ENCODE measurements around the gene CD53. TPM values are rescaled to one million over a fixed set of nuclear protein-coding genes. Genes with fewer than 3 reads are reported as not detected.

Gene CD53
- total and polyA plus RNA-seq, 9 of the 15 experiments (the other 6 are each of a cell fraction or from before 2014, with no cell fraction given) = 63.5 to 220 (median 131) TPM

DNA sequence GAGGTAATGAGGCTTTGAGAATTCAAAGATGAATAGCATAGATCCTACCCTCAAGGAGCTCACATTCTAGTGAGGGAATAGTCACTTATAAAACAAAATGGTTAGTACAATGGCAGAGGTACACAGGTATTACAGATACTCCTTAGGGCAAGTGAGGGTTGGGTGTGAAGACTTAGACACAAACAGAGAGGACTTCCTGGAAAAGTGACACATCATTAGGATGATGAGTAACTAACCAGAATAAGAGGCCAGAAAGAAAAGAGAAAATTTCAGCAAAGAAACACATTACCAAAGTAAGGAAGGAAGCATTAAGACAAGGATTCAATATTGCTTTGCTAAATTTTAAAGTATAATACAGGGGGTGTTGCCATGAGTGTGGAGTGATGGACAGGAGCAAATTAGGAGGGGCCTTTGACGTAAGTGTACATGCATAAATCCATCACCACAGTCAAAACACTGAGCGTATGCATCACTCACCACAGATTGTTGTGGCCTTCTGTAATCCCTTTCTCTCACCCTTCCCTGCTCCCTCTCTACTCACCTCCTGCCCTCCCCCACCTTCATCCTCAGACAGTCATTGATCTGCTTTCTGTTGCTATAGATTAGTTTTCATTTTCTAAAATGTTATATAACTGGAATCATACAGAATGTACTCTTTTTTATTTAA is 7.9 kb downstream of the CD53 start (continued):
- TF ChIP-seq, protein P1, sequence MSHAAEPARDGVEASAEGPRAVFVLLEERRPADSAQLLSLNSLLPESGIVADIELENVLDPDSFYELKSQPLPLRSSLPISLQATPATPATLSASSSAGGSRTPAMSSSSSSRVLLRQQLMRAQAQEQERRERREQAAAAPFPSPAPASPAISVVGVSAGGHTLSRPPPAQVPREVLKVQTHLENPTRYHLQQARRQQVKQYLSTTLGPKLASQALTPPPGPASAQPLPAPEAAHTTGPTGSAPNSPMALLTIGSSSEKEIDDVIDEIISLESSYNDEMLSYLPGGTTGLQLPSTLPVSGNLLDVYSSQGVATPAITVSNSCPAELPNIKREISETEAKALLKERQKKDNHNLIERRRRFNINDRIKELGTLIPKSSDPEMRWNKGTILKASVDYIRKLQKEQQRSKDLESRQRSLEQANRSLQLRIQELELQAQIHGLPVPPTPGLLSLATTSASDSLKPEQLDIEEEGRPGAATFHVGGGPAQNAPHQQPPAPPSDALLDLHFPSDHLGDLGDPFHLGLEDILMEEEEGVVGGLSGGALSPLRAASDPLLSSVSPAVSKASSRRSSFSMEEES (CRISPR knock-in tag; IDR thresholded peaks at IDR 0.05) = no peak
- TF ChIP-seq SREBF2 (CRISPR knock-in tag; IDR thresholded peaks at IDR 0.05) = no peak
- TF ChIP-seq, protein P2, sequence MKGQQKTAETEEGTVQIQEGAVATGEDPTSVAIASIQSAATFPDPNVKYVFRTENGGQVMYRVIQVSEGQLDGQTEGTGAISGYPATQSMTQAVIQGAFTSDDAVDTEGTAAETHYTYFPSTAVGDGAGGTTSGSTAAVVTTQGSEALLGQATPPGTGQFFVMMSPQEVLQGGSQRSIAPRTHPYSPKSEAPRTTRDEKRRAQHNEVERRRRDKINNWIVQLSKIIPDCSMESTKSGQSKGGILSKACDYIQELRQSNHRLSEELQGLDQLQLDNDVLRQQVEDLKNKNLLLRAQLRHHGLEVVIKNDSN (CRISPR knock-in tag; IDR thresholded peaks at IDR 0.05) = no peak
- TF ChIP-seq, protein P3, sequence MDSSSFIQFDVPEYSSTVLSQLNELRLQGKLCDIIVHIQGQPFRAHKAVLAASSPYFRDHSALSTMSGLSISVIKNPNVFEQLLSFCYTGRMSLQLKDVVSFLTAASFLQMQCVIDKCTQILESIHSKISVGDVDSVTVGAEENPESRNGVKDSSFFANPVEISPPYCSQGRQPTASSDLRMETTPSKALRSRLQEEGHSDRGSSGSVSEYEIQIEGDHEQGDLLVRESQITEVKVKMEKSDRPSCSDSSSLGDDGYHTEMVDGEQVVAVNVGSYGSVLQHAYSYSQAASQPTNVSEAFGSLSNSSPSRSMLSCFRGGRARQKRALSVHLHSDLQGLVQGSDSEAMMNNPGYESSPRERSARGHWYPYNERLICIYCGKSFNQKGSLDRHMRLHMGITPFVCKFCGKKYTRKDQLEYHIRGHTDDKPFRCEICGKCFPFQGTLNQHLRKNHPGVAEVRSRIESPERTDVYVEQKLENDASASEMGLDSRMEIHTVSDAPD (CRISPR knock-in tag; IDR thresholded peaks at IDR 0.05) = no peak
- no peak for TF ChIP-seq MCM2 (IDR thresholded peaks at IDR 0.05; ENCODE audit: low read depth)
- TF ChIP-seq CSDE1 (IDR thresholded peaks at IDR 0.05) = no peak
- TF ChIP-seq MEF2A (IDR thresholded peaks at IDR 0.05; ENCODE audit: control insufficient read depth, low read depth, low read length) = 0 out of 2 replicates have a peak, but pooled peaks have one; percentile 11
- TF ChIP-seq CBX2 (IDR thresholded peaks at IDR 0.05; ENCODE audit: insufficient read depth, low read length, poor library complexity, severe bottlenecking) = no peak
- TF ChIP-seq, protein P4, sequence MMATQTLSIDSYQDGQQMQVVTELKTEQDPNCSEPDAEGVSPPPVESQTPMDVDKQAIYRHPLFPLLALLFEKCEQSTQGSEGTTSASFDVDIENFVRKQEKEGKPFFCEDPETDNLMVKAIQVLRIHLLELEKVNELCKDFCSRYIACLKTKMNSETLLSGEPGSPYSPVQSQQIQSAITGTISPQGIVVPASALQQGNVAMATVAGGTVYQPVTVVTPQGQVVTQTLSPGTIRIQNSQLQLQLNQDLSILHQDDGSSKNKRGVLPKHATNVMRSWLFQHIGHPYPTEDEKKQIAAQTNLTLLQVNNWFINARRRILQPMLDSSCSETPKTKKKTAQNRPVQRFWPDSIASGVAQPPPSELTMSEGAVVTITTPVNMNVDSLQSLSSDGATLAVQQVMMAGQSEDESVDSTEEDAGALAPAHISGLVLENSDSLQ (IDR thresholded peaks at IDR 0.05) = peak; percentile 98
- TF ChIP-seq PRPF4 (IDR thresholded peaks at IDR 0.05; ENCODE audit: insufficient read depth, low read depth, low read length, poor library complexity, severe bottlenecking) = no peak
- TF ChIP-seq RBM34 (IDR thresholded peaks at IDR 0.05; ENCODE audit: borderline replicate concordance, insufficient read depth, low read length) = no peak
- TF ChIP-seq ZNF696 (CRISPR knock-in tag; conservative IDR thresholded peaks at IDR 0.05) = no peak
- TF ChIP-seq DPF2 (IDR thresholded peaks at IDR 0.05) = peak; percentile 96
- TF ChIP-seq CREM (IDR thresholded peaks at IDR 0.05; ENCODE audit: low read depth) = peak; percentile 95
- 0 out of 2 replicates have a peak, but pooled peaks have one; percentile 32 for TF ChIP-seq ZNF140 (CRISPR knock-in tag; IDR thresholded peaks at IDR 0.05)
- TF ChIP-seq CBX1 (IDR thresholded peaks at IDR 0.05; ENCODE audit: low read depth) = no peak
- TF ChIP-seq, protein P5, sequence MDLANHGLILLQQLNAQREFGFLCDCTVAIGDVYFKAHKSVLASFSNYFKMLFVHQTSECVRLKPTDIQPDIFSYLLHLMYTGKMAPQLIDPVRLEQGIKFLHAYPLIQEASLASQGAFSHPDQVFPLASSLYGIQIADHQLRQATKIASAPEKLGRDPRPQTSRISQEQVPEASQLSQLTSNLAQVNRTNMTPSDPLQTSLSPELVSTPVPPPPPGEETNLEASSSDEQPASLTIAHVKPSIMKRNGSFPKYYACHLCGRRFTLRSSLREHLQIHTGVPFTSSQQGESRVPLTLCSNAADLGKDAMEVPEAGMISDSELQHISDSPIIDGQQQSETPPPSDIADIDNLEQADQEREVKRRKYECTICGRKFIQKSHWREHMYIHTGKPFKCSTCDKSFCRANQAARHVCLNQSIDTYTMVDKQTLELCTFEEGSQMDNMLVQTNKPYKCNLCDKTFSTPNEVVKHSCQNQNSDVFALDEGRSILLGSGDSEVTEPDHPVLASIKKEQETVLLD (IDR thresholded peaks at IDR 0.05) = 0 out of 2 replicates have a peak, but pooled peaks have one; percentile 60
- no peak for TF ChIP-seq HCFC1 (IDR thresholded peaks at IDR 0.05; ENCODE audit: low read depth, low read length)
- peak; percentile 88 for TF ChIP-seq JUND (IDR thresholded peaks at IDR 0.05; ENCODE audit: borderline replicate concordance, low read depth, low read length)
- peak; percentile 92; the same call in 2 of the 3 replicates for TF ChIP-seq JUND (tag; IDR thresholded peaks at IDR 0.05; ENCODE audit: borderline replicate concordance, low read depth, low read length)
- no peak; a peak in 1 of 4 replicates for TF ChIP-seq RAD21 (CRISPR knock-in tag; conservative IDR thresholded peaks at IDR 0.05 in 1 of 2, IDR thresholded peaks at IDR 0.05 in 1 of 2)
- TF ChIP-seq NCOR1 (IDR thresholded peaks at IDR 0.05) = peak; percentile 90

Measured in K562 (cell line).